ENCODE results near the gene TREX2. TPM values are rescaled to one million over a fixed set of nuclear protein-coding genes. Genes with fewer than 3 reads are reported as not detected.

TREX2 gene
- total and polyA plus RNA-seq, 2 of the 8 experiments (the other 6 are each of a cell fraction or from before 2014, with no cell fraction given), result 0.71 to 0.80 TPM

DNA sequence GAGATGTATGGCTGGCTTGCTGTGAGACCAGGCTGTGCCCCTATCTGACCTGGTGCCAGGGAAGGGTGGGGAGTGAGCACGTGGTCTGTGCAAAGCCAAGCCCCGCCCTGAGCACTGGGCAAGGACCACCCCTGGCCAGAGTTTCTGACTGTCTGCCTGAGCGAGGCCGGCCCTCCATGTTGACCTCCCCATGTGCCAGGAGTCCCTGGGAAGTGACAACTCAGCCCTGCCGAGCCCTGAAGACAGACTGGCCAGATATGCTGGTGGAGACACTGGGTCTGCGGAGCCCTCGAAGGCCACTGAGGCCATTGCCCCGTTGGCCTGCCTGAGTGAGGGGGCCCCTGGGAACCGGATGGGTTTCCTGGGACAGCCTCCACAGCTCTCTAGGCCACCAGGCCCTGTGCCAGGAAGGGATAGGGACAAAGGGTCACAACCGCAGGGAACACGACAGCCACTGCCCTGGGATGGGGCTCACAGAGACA, 41.8 kb upstream of the TREX2 start (continued):
- TF ChIP-seq, protein P1, sequence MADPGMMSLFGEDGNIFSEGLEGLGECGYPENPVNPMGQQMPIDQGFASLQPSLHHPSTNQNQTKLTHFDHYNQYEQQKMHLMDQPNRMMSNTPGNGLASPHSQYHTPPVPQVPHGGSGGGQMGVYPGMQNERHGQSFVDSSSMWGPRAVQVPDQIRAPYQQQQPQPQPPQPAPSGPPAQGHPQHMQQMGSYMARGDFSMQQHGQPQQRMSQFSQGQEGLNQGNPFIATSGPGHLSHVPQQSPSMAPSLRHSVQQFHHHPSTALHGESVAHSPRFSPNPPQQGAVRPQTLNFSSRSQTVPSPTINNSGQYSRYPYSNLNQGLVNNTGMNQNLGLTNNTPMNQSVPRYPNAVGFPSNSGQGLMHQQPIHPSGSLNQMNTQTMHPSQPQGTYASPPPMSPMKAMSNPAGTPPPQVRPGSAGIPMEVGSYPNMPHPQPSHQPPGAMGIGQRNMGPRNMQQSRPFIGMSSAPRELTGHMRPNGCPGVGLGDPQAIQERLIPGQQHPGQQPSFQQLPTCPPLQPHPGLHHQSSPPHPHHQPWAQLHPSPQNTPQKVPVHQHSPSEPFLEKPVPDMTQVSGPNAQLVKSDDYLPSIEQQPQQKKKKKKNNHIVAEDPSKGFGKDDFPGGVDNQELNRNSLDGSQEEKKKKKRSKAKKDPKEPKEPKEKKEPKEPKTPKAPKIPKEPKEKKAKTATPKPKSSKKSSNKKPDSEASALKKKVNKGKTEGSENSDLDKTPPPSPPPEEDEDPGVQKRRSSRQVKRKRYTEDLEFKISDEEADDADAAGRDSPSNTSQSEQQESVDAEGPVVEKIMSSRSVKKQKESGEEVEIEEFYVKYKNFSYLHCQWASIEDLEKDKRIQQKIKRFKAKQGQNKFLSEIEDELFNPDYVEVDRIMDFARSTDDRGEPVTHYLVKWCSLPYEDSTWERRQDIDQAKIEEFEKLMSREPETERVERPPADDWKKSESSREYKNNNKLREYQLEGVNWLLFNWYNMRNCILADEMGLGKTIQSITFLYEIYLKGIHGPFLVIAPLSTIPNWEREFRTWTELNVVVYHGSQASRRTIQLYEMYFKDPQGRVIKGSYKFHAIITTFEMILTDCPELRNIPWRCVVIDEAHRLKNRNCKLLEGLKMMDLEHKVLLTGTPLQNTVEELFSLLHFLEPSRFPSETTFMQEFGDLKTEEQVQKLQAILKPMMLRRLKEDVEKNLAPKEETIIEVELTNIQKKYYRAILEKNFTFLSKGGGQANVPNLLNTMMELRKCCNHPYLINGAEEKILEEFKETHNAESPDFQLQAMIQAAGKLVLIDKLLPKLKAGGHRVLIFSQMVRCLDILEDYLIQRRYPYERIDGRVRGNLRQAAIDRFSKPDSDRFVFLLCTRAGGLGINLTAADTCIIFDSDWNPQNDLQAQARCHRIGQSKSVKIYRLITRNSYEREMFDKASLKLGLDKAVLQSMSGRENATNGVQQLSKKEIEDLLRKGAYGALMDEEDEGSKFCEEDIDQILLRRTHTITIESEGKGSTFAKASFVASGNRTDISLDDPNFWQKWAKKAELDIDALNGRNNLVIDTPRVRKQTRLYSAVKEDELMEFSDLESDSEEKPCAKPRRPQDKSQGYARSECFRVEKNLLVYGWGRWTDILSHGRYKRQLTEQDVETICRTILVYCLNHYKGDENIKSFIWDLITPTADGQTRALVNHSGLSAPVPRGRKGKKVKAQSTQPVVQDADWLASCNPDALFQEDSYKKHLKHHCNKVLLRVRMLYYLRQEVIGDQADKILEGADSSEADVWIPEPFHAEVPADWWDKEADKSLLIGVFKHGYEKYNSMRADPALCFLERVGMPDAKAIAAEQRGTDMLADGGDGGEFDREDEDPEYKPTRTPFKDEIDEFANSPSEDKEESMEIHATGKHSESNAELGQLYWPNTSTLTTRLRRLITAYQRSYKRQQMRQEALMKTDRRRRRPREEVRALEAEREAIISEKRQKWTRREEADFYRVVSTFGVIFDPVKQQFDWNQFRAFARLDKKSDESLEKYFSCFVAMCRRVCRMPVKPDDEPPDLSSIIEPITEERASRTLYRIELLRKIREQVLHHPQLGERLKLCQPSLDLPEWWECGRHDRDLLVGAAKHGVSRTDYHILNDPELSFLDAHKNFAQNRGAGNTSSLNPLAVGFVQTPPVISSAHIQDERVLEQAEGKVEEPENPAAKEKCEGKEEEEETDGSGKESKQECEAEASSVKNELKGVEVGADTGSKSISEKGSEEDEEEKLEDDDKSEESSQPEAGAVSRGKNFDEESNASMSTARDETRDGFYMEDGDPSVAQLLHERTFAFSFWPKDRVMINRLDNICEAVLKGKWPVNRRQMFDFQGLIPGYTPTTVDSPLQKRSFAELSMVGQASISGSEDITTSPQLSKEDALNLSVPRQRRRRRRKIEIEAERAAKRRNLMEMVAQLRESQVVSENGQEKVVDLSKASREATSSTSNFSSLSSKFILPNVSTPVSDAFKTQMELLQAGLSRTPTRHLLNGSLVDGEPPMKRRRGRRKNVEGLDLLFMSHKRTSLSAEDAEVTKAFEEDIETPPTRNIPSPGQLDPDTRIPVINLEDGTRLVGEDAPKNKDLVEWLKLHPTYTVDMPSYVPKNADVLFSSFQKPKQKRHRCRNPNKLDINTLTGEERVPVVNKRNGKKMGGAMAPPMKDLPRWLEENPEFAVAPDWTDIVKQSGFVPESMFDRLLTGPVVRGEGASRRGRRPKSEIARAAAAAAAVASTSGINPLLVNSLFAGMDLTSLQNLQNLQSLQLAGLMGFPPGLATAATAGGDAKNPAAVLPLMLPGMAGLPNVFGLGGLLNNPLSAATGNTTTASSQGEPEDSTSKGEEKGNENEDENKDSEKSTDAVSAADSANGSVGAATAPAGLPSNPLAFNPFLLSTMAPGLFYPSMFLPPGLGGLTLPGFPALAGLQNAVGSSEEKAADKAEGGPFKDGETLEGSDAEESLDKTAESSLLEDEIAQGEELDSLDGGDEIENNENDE (IDR thresholded peaks at IDR 0.05; ENCODE audit: insufficient replicate concordance, low read length), result no peak
- TF ChIP-seq ATF2 (IDR thresholded peaks at IDR 0.05; ENCODE audit: low read length) (no peak), HDAC2 (IDR thresholded peaks at IDR 0.05; ENCODE audit: borderline replicate concordance in 1 of 2, low read depth in 2 of 2, low read length in 2 of 2) (no peak), TAF1 (IDR thresholded peaks at IDR 0.05; ENCODE audit: low read depth, low read length) (no peak), SP4 (IDR thresholded peaks at IDR 0.05; ENCODE audit: low read length) (no peak), NANOG (IDR thresholded peaks at IDR 0.05; ENCODE audit: insufficient read depth, low read depth, low read length, poor library complexity, severe bottlenecking) (no peak), CBX5 (IDR thresholded peaks at IDR 0.05; ENCODE audit: low read depth, low read length) (no peak)
- TF ChIP-seq, protein P2, sequence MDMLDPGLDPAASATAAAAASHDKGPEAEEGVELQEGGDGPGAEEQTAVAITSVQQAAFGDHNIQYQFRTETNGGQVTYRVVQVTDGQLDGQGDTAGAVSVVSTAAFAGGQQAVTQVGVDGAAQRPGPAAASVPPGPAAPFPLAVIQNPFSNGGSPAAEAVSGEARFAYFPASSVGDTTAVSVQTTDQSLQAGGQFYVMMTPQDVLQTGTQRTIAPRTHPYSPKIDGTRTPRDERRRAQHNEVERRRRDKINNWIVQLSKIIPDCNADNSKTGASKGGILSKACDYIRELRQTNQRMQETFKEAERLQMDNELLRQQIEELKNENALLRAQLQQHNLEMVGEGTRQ (IDR thresholded peaks at IDR 0.05; ENCODE audit: low read length), result no peak

All from H1 (cell line).